A549 treated with AZD9567 at 1 μM for 4 hours (cell line): ENCODE results near the gene PDRG1. TPM values are rescaled to one million over a fixed set of nuclear protein-coding genes. Genes with fewer than 3 reads are reported as not detected.

Experiments used
- total RNA-seq: library from RNA; stranded (reverse); fragments of 200-300 nt; extraction: Qiagen RNA extraction; gene quantifications from 5 replicates; pipeline ENCODE4 v1.2.3, GENCODE V29; 2022; ENCODE audit not compliant: insufficient read depth

PDRG1 gene
- total RNA-seq, result 30.6 to 37.3 TPM (median 34.6 TPM) in 5 replicates

GRCh38 chr20:31951530-31952453 lies at the start of gene PDRG1:
Gene PDRG1, minus strand, starts transcription at chr20:31952046. Its CDS starts 85 bp downstream, at chr20:31951961.

GRCh38 chr20:31967830-31968249 lies 16.0 kb upstream of the PDRG1 start, which contains the start of gene XKR7:
Gene XKR7, plus strand, starts transcription at chr20:31968151. Its CDS starts 25 bp downstream, at chr20:31968176.

Other genes starting within 250 kb of the PDRG1 start
- 255 to 274 TPM (median 268 TPM) in 5 replicates for gene BCL2L1, start 229.2 kb downstream of the PDRG1 start, total RNA-seq
- 91.0 to 117 TPM (median 98.2 TPM) in 5 replicates for gene TPX2, start 212.8 kb downstream of the PDRG1 start, total RNA-seq
- 0.37 to 1.00 TPM (median 0.52 TPM) in 4 of 5 replicates, not detected in the other for gene MYLK2, start 132.7 kb downstream of the PDRG1 start, total RNA-seq
- gene FOXS1, start 106.4 kb downstream of the PDRG1 start, total RNA-seq, result 0.12 to 0.47 TPM (median 0.29 TPM) in 4 of 5 replicates, not detected in the other
- 0.73 to 1.0 TPM (median 0.88 TPM) in 4 of 5 replicates, not detected in the other for gene DUSP15, start 81.5 kb downstream of the PDRG1 start, total RNA-seq
- gene TTLL9, start 81.4 kb downstream of the PDRG1 start, total RNA-seq, result 0.03 to 0.15 TPM (median 0.11 TPM) in 4 of 5 replicates, not detected in the other
- 0.01 TPM in 4 of 5 replicates, not detected in the other for gene XKR7, start 16.1 kb upstream of the PDRG1 start, total RNA-seq
- gene CCM2L, start 58.4 kb upstream of the PDRG1 start, total RNA-seq, result 0.36 to 0.63 TPM (median 0.50 TPM) in 4 of 5 replicates, not detected in the other
- gene HCK, start 100.2 kb upstream of the PDRG1 start, total RNA-seq, result 0.03 to 0.09 TPM (median 0.09 TPM) in 4 of 5 replicates, not detected in the other
- gene TM9SF4, start 157.7 kb upstream of the PDRG1 start, total RNA-seq, result 34.5 to 36.8 TPM (median 36.2 TPM) in 5 replicates